Measurements from ENCODE around the gene CEP170B. TPM values are rescaled to one million over a fixed set of nuclear protein-coding genes. Genes with fewer than 3 reads are reported as not detected.
"Not testable (repeated sequence)": the region's sequence is repeated elsewhere in the genome, so short reads cannot be mapped to it uniquely, and the experiment has no call there.

The CEP170B gene
- total RNA-seq, 1 experiment from 2014 or later = 9.5 TPM

- DNase-seq (ENCODE audit: extremely low read depth, low read depth) = no peak
These were observed 12.2 kb downstream of the CEP170B start for GRCh38 chr14:104877066-104877805.

GRCh38 chr14:104877806-104878550 lies 12.9 kb downstream of the CEP170B start:
- no peak for DNase-seq (ENCODE audit: extremely low read depth, low read depth)

- DNase-seq (ENCODE audit: extremely low read depth, low read depth) = no peak
These were observed 13.5 kb downstream of the CEP170B start for GRCh38 chr14:104878582-104878981.

- no peak for DNase-seq (ENCODE audit: extremely low read depth, low read depth)
These were observed 14.3 kb downstream of the CEP170B start for GRCh38 chr14:104879201-104879982.

- no peak for DNase-seq (ENCODE audit: extremely low read depth, low read depth)
These were observed 15.0 kb downstream of the CEP170B start for GRCh38 chr14:104879983-104880565.

- DNase-seq (ENCODE audit: extremely low read depth, low read depth) = no peak
These were observed 15.6 kb downstream of the CEP170B start for GRCh38 chr14:104880584-104881210.

DNA sequence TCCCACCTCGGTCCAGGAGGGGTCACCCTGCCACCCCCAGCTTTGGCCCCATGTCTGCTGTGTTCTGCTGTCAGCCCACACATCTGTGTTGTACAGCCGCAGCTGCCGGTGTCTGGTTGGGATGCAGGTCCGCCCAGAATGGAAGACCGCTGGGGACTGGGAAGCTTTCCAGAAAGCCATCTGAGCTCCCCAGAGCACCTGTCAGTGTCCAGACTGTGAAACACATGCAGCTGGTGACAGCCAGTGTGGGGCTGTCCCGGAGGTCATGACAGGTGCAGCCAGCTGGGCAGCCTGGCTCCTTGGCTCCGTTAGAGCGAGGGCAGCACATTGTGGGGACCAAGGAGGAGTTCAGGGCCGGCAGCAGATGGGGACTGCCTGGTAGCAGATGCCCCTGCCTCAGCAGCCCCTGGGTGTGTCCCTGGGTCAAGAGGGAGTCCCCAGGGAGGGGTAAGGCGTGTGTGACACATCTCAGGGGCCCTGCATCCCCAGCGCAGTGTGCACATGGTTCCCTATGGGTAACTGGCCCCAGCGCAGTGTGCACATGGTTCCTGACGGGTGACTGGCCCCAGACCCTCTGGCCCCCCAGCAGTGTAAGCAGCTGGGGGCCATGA lies 16.4 kb downstream of the CEP170B start:
- no peak for DNase-seq (ENCODE audit: extremely low read depth, low read depth)

- no peak for DNase-seq (ENCODE audit: extremely low read depth, low read depth)
These were observed 17.4 kb downstream of the CEP170B start for GRCh38 chr14:104882325-104882973.

GRCh38 chr14:104882991-104883660 lies 18.1 kb downstream of the CEP170B start:
- no peak for DNase-seq (ENCODE audit: extremely low read depth, low read depth)

DNA sequence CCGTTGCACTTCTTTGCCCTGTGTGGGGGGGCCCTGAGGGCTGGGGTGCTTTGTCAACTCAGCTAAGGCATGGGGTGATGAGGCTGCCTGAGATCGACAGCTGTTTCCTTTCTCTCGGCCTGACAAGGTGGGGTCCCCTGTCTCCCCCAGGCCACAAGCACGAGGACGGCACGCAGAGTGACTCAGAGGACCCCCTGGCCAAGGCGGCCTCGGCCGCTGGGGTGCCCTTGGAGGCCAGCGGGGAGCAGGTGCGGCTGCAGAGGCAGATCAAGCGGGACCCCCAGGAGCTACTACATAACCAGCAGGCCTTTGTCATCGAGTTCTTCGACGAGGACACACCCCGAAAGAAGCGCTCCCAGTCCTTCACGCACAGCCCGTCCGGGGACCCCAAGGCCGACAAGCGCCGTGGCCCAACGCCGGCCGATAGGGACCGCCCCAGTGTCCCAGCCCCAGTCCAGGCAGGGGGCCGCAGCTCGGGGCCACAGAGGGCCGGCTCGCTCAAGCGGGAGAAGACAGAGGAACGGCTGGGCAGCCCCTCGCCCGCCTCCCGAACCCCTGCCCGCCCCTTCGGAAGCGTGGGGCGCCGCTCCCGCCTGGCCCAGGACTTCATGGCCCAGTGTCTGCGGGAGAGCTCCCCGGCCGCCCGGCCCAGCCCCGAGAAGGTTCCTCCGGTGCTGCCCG lies 18.8 kb downstream of the CEP170B start:
- DNase-seq (ENCODE audit: extremely low read depth, low read depth) = no peak

GRCh38 chr14:104884381-104884780 lies 19.3 kb downstream of the CEP170B start:
- DNase-seq (ENCODE audit: extremely low read depth, low read depth) = not testable (repeated sequence)

DNA sequence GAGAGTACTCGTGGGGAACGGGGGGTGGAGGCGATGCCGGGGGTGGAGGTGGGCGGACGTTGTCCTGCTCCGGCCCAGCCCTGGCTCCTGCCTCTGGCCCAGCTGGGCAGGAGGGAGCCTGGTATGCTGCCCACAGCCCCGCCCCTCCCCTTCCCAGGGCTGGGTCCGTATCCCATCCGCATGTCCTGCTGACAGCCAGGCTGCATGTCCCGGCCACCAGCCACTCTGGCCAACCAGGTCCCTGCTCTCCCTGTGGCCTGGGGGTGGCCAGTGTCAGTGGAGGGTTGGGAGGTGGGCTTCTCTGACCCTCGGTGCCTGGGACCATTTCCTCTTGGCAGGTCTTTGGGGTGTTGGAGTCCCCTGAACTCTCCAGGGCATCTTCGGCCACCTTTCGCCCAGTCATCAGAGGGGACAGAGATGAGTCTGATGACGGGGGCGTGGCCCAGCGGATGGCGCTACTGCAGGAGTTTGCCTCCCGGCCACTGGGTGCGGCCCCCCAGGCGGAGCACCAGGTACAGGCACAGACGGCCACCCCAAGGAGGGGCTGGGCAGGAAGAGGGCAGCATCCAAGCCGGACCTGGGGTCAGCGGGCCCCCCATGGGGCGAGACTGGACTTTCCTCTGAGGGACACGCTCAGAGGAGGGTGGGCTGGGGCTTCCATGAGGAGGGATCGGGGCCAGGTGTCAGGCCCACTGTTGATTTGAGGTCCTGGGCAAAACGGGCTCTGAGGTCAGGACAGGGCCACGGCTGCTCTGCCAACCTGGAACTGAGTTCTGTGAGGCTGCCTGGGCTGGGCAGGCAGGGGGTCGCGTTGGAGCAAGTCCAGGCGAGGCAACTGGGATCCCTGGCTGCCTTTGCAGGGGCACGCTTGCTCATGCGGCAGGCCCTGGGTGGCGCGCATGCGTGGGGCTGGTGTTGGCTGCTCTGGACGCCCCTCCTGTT lies 20.2 kb downstream of the CEP170B start:
- DNase-seq (ENCODE audit: extremely low read depth, low read depth) = no peak

- no peak for DNase-seq (ENCODE audit: extremely low read depth, low read depth)
These were observed 21.1 kb downstream of the CEP170B start for GRCh38 chr14:104885973-104886689.

DNA sequence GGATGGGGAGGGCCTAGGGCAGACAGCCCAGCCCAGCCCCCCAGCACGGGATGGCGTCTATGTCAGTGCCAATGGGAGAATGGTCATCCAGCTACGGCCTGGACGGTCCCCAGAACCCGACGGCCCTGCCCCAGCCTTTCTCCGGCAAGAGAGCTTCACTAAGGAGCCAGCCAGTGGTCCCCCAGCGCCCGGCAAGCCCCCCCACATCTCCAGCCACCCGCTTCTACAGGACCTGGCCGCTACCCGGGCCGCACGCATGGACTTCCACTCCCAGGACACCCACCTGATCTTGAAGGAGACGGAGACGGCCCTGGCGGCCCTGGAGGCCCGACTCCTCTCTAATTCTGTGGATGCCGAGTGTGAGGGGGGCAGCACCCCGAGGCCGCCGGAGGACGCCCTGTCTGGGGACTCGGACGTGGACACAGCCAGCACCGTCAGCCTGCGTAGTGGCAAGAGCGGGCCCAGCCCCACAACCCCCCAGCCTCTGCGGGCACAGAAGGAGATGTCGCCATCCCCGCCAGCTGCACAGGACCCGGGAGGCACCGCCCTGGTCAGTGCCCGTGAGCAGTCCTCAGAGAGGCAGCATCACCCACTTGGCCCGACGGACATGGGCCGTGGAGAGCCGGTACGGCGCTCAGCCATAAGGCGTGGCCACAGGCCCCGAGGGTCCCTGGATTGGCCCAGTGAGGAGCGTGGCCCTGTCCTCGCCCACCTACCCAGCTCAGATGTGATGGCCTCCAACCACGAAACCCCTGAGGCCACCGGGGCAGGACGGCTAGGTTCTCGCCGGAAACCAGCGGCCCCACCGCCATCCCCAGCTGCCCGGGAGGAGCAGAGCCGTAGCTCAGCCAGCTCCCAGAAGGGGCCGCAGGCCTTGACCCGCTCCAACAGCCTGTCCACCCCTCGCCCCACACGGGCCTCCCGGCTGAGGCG lies 21.9 kb downstream of the CEP170B start:
- DNase-seq (ENCODE audit: extremely low read depth, low read depth) = no peak

- DNase-seq (ENCODE audit: extremely low read depth, low read depth) = no peak
These were observed 22.8 kb downstream of the CEP170B start for GRCh38 chr14:104887623-104888488.

Measured in NCI-H460 (cell line).